CD14-positive monocyte (primary cell): ENCODE measurements around the gene EXOC4. TPM values are rescaled to one million over a fixed set of nuclear protein-coding genes. Genes with fewer than 3 reads are reported as not detected.

Source experiments
- DNase-seq, 3 donors: peaks; one replicate each; pipeline ENCODE4 v3.0.0-alpha.2; 2011 to 2022
- H2AFZ ChIP-seq: 2 replicates; pipeline ENCODE4 v1.6.0; 2012; ENCODE audit warnings: mild to moderate bottlenecking, low read depth, low read length, inconsistent platforms; ENCODE audit not compliant: insufficient read depth, poor library complexity, severe bottlenecking
- H3K27ac ChIP-seq, 2 donors: 1 replicate in 1 of 2; 2 replicates in 1 of 2; pipeline ENCODE4 v1.5.1; 2012 to 2013; ENCODE audit warnings: low read length in 2 of 2, control low read depth in 1 of 2, inconsistent platforms in 1 of 2, low read depth in 1 of 2, mild to moderate bottlenecking in 1 of 2
- H3K27me3 ChIP-seq, 2 donors: one replicate each; pipeline versions ENCODE4 v1.6.0 to v1.6.1; 2011 to 2013; ENCODE audit warnings: low read length in 2 of 2; ENCODE audit not compliant: control insufficient read depth in 2 of 2, insufficient read depth in 2 of 2
- H3K36me3 ChIP-seq, 2 donors: replicated peaks in 1 of 2; 1 replicate in 1 of 2; 2 replicates in 1 of 2; pipeline versions ENCODE4 v1.5.1 to v1.6.1; 2012 to 2013; ENCODE audit warnings: low read length in 2 of 2, control low read depth in 1 of 2, inconsistent platforms in 1 of 2, mild to moderate bottlenecking in 1 of 2; ENCODE audit not compliant: insufficient read depth in 2 of 2, control insufficient read depth in 1 of 2
- H3K4me1 ChIP-seq, 2 donors: 1 replicate in 1 of 2; 2 replicates in 1 of 2; pipeline versions ENCODE4 v1.5.1 to v1.6.1; 2012 to 2013; ENCODE audit warnings: low read length in 2 of 2, control low read depth in 1 of 2, inconsistent platforms in 1 of 2, mild to moderate bottlenecking in 1 of 2, moderate library complexity in 1 of 2; ENCODE audit not compliant: insufficient read depth in 2 of 2, control insufficient read depth in 1 of 2
- H3K4me2 ChIP-seq: replicated peaks from 2 replicates; pipeline ENCODE3; 2012; ENCODE audit warnings: low read length, moderate library complexity, mild to moderate bottlenecking; ENCODE audit not compliant: poor library complexity, severe bottlenecking; ENCODE audit errors: extremely low read depth
- H3K4me3 ChIP-seq, 3 experiments: fragments of 200-600 bp in 1 of 3; sonication (generic) in 1 of 3; replicated peaks in 1 of 3; 1 replicate in 2 of 3; 2 replicates in 1 of 3; pipeline ENCODE4 v1.5.1; 2011 to 2013; ENCODE audit warnings: low read length in 3 of 3, mild to moderate bottlenecking in 3 of 3, control low read depth in 2 of 3, low read depth in 2 of 3, inconsistent platforms in 1 of 3, moderate library complexity in 1 of 3
- H3K79me2 ChIP-seq: 2 replicates; pipeline ENCODE4 v1.6.0; 2012; ENCODE audit warnings: mild to moderate bottlenecking, control low read depth, inconsistent platforms, low read length, moderate library complexity; ENCODE audit not compliant: insufficient read depth
- H3K9ac ChIP-seq: 2 replicates; pipeline ENCODE4 v1.6.0; 2017; ENCODE audit warnings: low read length, mild to moderate bottlenecking; ENCODE audit not compliant: insufficient read depth, poor library complexity, severe bottlenecking
- H3K9me3 ChIP-seq, 2 donors: replicated peaks in 1 of 2; 1 replicate in 1 of 2; 2 replicates in 1 of 2; pipeline versions ENCODE4 v1.5.1 to v1.6.1; 2012 to 2013; ENCODE audit warnings: low read length in 2 of 2, control low read depth in 1 of 2; ENCODE audit not compliant: control insufficient read depth in 1 of 2, insufficient read depth in 1 of 2
- H4K20me1 ChIP-seq: 2 replicates; pipeline ENCODE4 v1.6.0; 2012; ENCODE audit warnings: mild to moderate bottlenecking, low read length, control low read depth, moderate library complexity; ENCODE audit not compliant: insufficient read depth
- H3K27ac Mint-ChIP-seq, 7 donors: one replicate each; pipeline ENCODE4 v1.8.0; 2020; ENCODE audit warnings: mild to moderate bottlenecking in 7 of 7, mixed read lengths in 7 of 7, moderate library complexity in 6 of 7, inconsistent platforms in 2 of 7
- H3K27me3 Mint-ChIP-seq, 3 donors: one replicate each; pipeline ENCODE4 v1.8.0; 2021 to 2022; ENCODE audit warnings: low read depth in 3 of 3, mild to moderate bottlenecking in 3 of 3, mixed read lengths in 3 of 3, moderate library complexity in 3 of 3, inconsistent platforms in 1 of 3
- H3K36me3 Mint-ChIP-seq, 2 donors: one replicate each; pipeline ENCODE4 v1.8.0; 2020; ENCODE audit warnings: mixed read lengths in 2 of 2, inconsistent platforms in 1 of 2, mild to moderate bottlenecking in 1 of 2
- H3K4me1 Mint-ChIP-seq: one replicate; pipeline ENCODE4 v1.8.0; 2020; ENCODE audit warnings: mild to moderate bottlenecking, mixed read lengths
- H3K4me3 Mint-ChIP-seq, 2 donors: one replicate each; pipeline ENCODE4 v1.8.0; 2020; ENCODE audit warnings: mild to moderate bottlenecking in 2 of 2, mixed read lengths in 2 of 2, moderate library complexity in 1 of 2
- H3K9me3 Mint-ChIP-seq, 7 donors: one replicate each; pipeline ENCODE4 v1.8.0; 2020 to 2022; ENCODE audit warnings: mixed read lengths in 7 of 7, mild to moderate bottlenecking in 6 of 7, moderate library complexity in 6 of 7, inconsistent platforms in 2 of 7
- CTCF ChIP-seq: fragments of 200-600 bp; IDR thresholded peaks from one replicate; pipeline ENCODE4 v1.8.0; 2022; ENCODE audit warnings: antibody characterized with exemption, mild to moderate bottlenecking
- WGBS: methylation state at CpG from one replicate; pipeline ENCODE4 v1.1.5; 2013; ENCODE audit warnings: missing lambda C conversion rate; ENCODE audit not compliant: insufficient coverage; 5-methylcytosine and 5-hydroxymethylcytosine counted together
- intact Hi-C, 2 donors: fragments of 100-400 bp; cut with micrococcal nuclease; formaldehyde crosslinking; loops; one replicate each; pipeline versions ENCODE4 v1.15.0 to v1.15.1; 2023
- polyA plus RNA-seq, 3 donors: library from polyadenylated mRNA; depleted of rRNA in 1 of 3; unstranded in 2 of 3; stranded (reverse) in 1 of 3; fragments of 300-500 nt in 2 of 3; fragments of >200 nt in 1 of 3; fragmentation: Illumina TruSeq in 2 of 3; gene quantifications; 1 replicate in 2 of 3; 2 replicates in 1 of 3; pipeline ENCODE4 v1.2.3, GENCODE V29; 2012 to 2021

The EXOC4 gene
- polyA plus RNA-seq, 3 donors = 20.6 to 22.3 (median 22.3) TPM

DNA sequence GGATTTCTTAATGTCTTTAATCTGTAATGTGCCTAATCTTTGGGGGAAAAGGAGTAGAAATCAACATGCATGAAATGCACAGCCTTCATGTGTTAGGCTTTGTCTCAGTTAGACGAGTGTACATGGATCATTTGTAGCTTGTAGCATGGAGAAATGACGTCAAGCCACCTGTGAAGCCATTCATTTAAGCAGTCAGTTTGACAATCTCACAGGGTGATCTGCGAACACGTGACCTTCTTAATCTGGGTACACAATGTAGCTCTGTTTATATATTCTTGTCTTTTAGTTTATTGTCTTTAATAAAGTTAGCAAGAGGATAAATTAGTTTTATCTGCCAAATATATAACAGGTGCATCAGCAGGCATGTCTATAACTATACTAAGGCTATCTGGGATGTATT is 522.3 kb downstream of the EXOC4 start:
- Mint-ChIP-seq H3K9me3 (peaks cover 7 to 11% (median 10%) of the 10 kb centered on the region in 7 donors), H3K4me3 (no peak overlapping the region), H3K4me1 (no peaks in the 10 kb centered on the region), H3K27me3 (peaks cover 0 to 3% (median 0%) of the 10 kb centered on the region in 3 donors), H3K27ac (no peak overlapping the region), H3K36me3 (peaks cover 6 to 11% of the 10 kb centered on the region in 2 donors)
- H3K9me3 ChIP-seq = peaks cover 0 to 5% of the 10 kb centered on the region in 2 donors
- H3K4me1 ChIP-seq = no peaks in the 10 kb centered on the region
- no peak overlapping the region for H3K4me2 ChIP-seq
- H3K36me3 ChIP-seq = no peaks in the 10 kb centered on the region
- H3K27ac ChIP-seq = no peak overlapping the region
- no peak overlapping the region for H2AFZ ChIP-seq
- intact Hi-C loops = no loop called here
- 100% methylated on average over 2 of the region's 4 CpGs for WGBS
- DNase-seq = no peak
- no peak overlapping the region for H3K4me3 ChIP-seq
- H3K27me3 ChIP-seq = no peaks in the 10 kb centered on the region
- H3K9ac ChIP-seq = no peak overlapping the region
- H3K79me2 ChIP-seq = no peaks in the 10 kb centered on the region
- no peaks in the 10 kb centered on the region for H4K20me1 ChIP-seq
- TF ChIP-seq CTCF = no peak

DNA sequence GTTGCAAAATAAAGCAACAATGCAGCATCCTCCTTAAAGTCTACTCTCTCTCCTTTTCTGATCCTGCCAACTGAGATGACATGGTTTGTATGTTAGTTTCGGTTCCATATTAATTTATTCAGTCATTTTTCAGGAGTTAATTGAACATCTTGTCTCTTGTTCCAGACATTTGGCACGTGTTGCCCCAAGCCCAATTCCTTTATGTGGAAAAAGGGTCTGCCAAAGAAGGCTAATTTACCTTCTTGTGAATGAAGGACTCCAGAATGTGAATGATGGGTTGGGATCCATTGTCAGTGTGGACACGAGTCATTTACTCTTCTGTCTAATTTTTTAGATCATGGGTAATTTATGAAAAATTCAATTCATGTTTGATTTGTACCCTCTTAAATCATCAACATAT is 523.4 kb downstream of the EXOC4 start:
- Histone ChIP-seq H3K27me3 (no peaks in the 10 kb centered on the region), H3K79me2 (no peaks in the 10 kb centered on the region), H3K4me1 (no peaks in the 10 kb centered on the region), H2AFZ (no peak overlapping the region), H3K4me3 (no peak overlapping the region), H4K20me1 (no peaks in the 10 kb centered on the region), H3K27ac (no peak overlapping the region), H3K9ac (no peak overlapping the region), H3K4me2 (no peak overlapping the region), H3K36me3 (no peaks in the 10 kb centered on the region), H3K9me3 (peaks cover 0 to 5% of the 10 kb centered on the region in 2 donors)
- Mint-ChIP-seq H3K36me3 (peaks cover 6 to 11% of the 10 kb centered on the region in 2 donors), H3K4me1 (no peaks in the 10 kb centered on the region), H3K27ac (no peak overlapping the region), H3K9me3 (peaks cover 7 to 12% (median 10%) of the 10 kb centered on the region in 7 donors), H3K27me3 (peaks cover 0 to 3% (median 0%) of the 10 kb centered on the region in 3 donors), H3K4me3 (no peak overlapping the region)
- no CpG with 5 or more reads among the region's 3 CpGs for WGBS
- TF ChIP-seq CTCF = no peak
- no peak for DNase-seq
- intact Hi-C loops = no loop called here
